ENCODE results near the gene ATF1. TPM values are rescaled to one million over a fixed set of nuclear protein-coding genes. Genes with fewer than 3 reads are reported as not detected.
"Not testable (repeated sequence)": the region's sequence is repeated elsewhere in the genome, so short reads cannot be mapped to it uniquely, and the experiment has no call there.

ATF1 gene
- total RNA-seq, 1 donor from 2014 or later = 42.5 TPM

DNA sequence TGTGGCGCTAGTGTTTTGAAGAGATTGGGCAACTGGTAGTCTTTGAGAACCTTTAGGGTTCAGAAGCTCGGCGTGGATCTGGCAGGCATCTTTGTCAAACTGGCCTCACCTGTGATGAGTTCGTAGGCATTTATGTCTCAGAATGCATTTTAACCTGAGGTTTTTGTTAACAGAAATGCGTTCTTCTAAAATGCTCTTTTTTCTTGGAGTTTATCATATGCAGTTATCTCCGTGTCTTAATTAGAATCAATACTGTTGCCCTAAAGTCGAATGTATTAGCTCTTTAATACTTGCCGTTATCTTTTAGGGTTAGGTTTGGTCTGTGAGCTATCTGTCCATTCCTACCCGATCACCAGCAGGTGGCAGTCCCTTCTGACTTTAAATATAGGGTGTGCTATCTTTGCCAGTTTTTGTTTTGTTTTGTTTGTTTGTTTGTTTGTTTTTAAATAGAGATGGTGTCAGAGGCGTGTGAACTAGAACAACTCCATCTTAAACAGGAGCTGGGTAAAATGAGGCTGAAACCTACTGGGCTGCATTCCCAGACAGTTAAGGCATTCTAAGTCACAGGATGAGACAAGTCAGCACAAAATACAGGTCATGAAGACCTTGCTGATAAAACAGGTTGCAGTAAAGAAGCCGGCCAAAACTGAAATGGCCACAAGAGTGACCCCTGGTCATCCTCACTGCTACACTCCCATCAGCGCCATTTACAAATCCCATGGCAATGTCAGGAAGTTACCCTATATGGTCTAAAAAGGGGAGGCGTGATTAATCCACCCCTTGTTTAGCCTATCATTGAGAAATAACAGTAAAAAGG is 1.4 kb downstream of the ATF1 start:
- CTCF ChIA-PET = interaction anchor here (0.6 to 5.7 kb wide), 14 partner anchors 8 to 653 kb away, joined by 3 to 66 read pairs (median 3); partner anchors contain the start of gene COX14
- intact Hi-C loops (cut with micrococcal nuclease) = loop anchor here (1.0 to 2.0 kb wide), 8 partner anchors 159 to 767 kb away; partner anchors contain the start of genes CSRNP2 and POU6F1
- TF ChIP-seq, protein P1, sequence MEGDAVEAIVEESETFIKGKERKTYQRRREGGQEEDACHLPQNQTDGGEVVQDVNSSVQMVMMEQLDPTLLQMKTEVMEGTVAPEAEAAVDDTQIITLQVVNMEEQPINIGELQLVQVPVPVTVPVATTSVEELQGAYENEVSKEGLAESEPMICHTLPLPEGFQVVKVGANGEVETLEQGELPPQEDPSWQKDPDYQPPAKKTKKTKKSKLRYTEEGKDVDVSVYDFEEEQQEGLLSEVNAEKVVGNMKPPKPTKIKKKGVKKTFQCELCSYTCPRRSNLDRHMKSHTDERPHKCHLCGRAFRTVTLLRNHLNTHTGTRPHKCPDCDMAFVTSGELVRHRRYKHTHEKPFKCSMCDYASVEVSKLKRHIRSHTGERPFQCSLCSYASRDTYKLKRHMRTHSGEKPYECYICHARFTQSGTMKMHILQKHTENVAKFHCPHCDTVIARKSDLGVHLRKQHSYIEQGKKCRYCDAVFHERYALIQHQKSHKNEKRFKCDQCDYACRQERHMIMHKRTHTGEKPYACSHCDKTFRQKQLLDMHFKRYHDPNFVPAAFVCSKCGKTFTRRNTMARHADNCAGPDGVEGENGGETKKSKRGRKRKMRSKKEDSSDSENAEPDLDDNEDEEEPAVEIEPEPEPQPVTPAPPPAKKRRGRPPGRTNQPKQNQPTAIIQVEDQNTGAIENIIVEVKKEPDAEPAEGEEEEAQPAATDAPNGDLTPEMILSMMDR (IDR thresholded peaks at IDR 0.05) = peak; percentile 36
- DNase-seq (no peak), ATAC-seq (ENCODE audit: low read depth) (no peak)
- Mint-ChIP-seq H3K4me3 (peak overlapping the region; percentile 87), H3K27me3 (no peaks in the 10 kb centered on the region), H3K36me3 (ENCODE audit: low read depth) (peaks cover 10% of the 10 kb centered on the region), H3K27ac (peak overlapping the region; percentile 96), H3K4me1 (peaks cover 38% of the 10 kb centered on the region), H3K9me3 (no peaks in the 10 kb centered on the region)
- POLR2A ChIA-PET = interaction anchor here (0.7 to 2.5 kb wide), 10 partner anchors 48 to 505 kb away, joined by 3 to 15 read pairs (median 6); partner anchors contain the start of genes CSRNP2, DAZAP2, SLC11A2 and SMAGP

DNA sequence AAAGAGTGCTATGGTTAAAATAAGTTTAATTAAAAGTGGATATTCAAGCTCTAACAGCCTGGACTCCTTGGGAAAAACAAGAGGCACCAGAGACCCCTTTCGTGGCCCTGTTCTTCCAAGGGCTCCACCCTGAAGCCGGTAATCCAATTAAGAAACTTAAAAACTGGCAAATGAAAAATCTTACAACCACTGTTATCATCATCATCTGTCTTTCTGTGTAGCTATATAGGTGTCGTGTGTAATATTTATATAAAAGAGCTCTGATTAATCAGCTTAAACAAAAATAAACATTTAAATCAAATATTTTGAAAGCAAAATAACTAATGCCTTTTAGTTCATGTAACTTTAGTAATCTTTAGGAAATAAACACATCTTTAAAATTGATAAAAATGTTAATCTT is 4.5 kb downstream of the ATF1 start:
- Mint-ChIP-seq H3K27me3 (no peaks in the 10 kb centered on the region), H3K4me1 (peaks cover 22% of the 10 kb centered on the region), H3K9me3 (no peaks in the 10 kb centered on the region), H3K36me3 (ENCODE audit: low read depth) (peaks cover 32% of the 10 kb centered on the region), H3K4me3 (no peak overlapping the region), H3K27ac (no peak overlapping the region)
- POLR2A ChIA-PET = no interaction called here
- TF ChIP-seq, protein P1 (IDR thresholded peaks at IDR 0.05) = no peak
- CTCF ChIA-PET = interaction anchor here (4.8 to 5.7 kb wide), 2 partner anchors 57 to 218 kb away, joined by 22 to 66 read pairs; no protein-coding TSS in a partner anchor
- intact Hi-C loops (cut with micrococcal nuclease) = no loop called here
- no peak for DNase-seq
- ATAC-seq (ENCODE audit: low read depth) = no peak

DNA sequence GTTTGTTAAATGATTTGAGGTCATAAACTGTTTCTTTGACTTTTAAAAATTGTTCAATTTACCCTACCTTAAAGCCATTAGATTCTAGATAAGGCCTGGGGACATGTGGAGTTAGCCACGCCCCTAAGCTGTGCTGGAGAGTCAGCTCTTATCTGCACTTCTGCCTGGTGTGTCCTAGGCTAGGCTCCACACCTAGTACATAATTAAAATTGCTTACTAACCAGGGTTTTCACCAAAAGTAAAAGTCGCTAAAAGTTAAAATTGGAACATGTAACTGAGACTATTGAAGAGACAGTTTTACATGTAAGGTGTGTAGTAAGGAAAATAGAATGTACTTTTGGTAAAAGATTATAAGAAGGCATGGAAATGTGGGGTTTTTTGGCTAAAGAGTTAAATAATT is 4.9 kb downstream of the ATF1 start:
- CTCF ChIA-PET = interaction anchor here (5.7 kb wide), 1 partner anchor 218 kb away, joined by 66 read pairs; no protein-coding TSS in a partner anchor

DNA sequence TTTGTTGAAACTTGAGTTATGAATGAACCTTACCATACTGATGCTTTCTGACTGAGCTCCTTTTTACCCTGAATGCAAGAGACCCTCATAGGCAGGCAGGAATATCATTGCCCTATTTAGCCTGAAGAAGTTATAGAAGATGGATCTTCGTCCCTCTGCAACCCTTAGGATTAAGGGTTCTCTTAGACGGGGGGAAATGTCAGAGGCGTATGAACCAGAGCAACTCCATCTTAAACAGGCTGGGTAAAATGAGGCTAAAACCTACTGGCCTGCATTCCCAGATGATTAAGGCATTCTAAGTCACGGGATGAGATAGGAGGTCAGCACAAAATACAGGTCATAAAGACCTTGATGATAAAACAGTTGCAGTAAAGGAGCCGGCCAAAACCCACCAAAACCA is 7.5 kb downstream of the ATF1 start:
- DNase-seq = no peak
- Mint-ChIP-seq H3K9me3 (no peaks in the 10 kb centered on the region), H3K27ac (no peak overlapping the region), H3K27me3 (no peaks in the 10 kb centered on the region), H3K4me3 (no peak overlapping the region), H3K4me1 (peaks cover 8% of the 10 kb centered on the region), H3K36me3 (ENCODE audit: low read depth) (peaks cover 28% of the 10 kb centered on the region)
- intact Hi-C loops (cut with micrococcal nuclease) = no loop called here
- TF ChIP-seq, protein P1 (IDR thresholded peaks at IDR 0.05) = no peak
- no peak for ATAC-seq (ENCODE audit: low read depth)
- CTCF ChIA-PET = no interaction called here
- POLR2A ChIA-PET = no interaction called here

More for the DNA sequence above, 4.9 kb downstream of the ATF1 start:
- H3K27ac Mint-ChIP-seq; intact Hi-C loops (cut with micrococcal nuclease); H3K9me3 Mint-ChIP-seq; H3K27me3 Mint-ChIP-seq; DNase-seq; H3K4me3 Mint-ChIP-seq; ATAC-seq (ENCODE audit: low read depth); POLR2A ChIA-PET: not testable (repeated sequence)
- peaks cover 31% of the 10 kb centered on the region for H3K36me3 Mint-ChIP-seq (ENCODE audit: low read depth)
- peaks cover 19% of the 10 kb centered on the region for H3K4me1 Mint-ChIP-seq

DNA sequence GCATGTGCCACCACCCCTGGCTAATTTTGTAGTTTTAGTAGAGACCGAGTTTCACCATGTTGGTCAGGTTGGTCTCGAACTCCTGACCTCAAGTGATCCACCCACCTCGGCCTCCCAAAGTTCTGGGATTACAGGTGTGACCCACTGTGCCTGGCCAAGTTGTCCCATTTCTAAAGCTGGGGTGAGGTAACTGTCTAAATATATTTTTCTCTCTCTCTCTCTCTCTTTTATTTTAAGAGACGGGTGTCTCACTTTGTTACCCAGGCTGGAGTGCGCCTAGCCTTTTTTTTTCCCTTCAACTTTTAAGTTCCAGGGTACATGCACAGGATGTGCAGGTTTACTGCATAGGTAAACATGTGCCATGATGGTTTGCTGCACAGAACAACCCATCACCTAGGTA is 8.6 kb downstream of the ATF1 start:
- Mint-ChIP-seq H3K4me1 (peaks cover 6% of the 10 kb centered on the region), H3K27ac (no peak overlapping the region), H3K36me3 (ENCODE audit: low read depth) (peaks cover 28% of the 10 kb centered on the region), H3K4me3 (no peak overlapping the region), H3K9me3 (no peaks in the 10 kb centered on the region), H3K27me3 (no peaks in the 10 kb centered on the region)
- DNase-seq = no peak
- ChIA-PET CTCF (no interaction called here), POLR2A (no interaction called here)
- intact Hi-C loops (cut with micrococcal nuclease) = no loop called here
- ATAC-seq (ENCODE audit: low read depth) = no peak
- TF ChIP-seq, protein P1 (IDR thresholded peaks at IDR 0.05) = no peak

Measured in activated B cell treated with CpG ODN at 0.5 μM for 24 hours (primary cell).